A673 (cell line): ENCODE data around the gene GNAI2.

Experiments
- CTCF ChIP-seq: fragments of 300-800, 200-600 bp; sonication (generic); conservative IDR thresholded peaks from 2 replicates; pipeline ENCODE4 v1.5.1; 2017; ENCODE audit warnings: low read depth, mild to moderate bottlenecking, antibody characterized with exemption, low read length, moderate library complexity, mixed read lengths
- EZH2 ChIP-seq: fragments of 200-600 bp; sonication (generic); IDR thresholded peaks from 2 replicates; pipeline ENCODE4 v1.6.1; 2017; ENCODE audit warnings: borderline replicate concordance, low read depth, mild to moderate bottlenecking, mixed read lengths, antibody characterized with exemption, low read length; ENCODE audit not compliant: poor library complexity, severe bottlenecking

GRCh38 chr3:50232303-50232702, 3.7 kb upstream of the GNAI2 start:
- TF ChIP-seq CTCF: no peak
- no peak for TF ChIP-seq EZH2
